Immature natural killer cell (primary cell): ENCODE results near the gene KHDC3L. TPM values are rescaled to one million over a fixed set of nuclear protein-coding genes. Genes with fewer than 3 reads are reported as not detected.
"Not testable (repeated sequence)": the region's sequence is repeated elsewhere in the genome, so short reads cannot be mapped to it uniquely, and the experiment has no call there.

Experiments
- DNase-seq, 3 donors: peaks; one replicate each; pipeline ENCODE4 v3.0.0; 2022; ENCODE audit warnings: mixed read lengths in 1 of 3
- H3K27ac Mint-ChIP-seq, 6 donors: one replicate each; pipeline ENCODE4 v1.8.0; 2020; ENCODE audit warnings: mixed read lengths in 6 of 6, mild to moderate bottlenecking in 5 of 6, inconsistent platforms in 4 of 6, moderate library complexity in 3 of 6
- H3K27me3 Mint-ChIP-seq, 3 donors: one replicate each; pipeline ENCODE4 v1.8.0; 2020 to 2021; ENCODE audit warnings: low read depth in 3 of 3, mild to moderate bottlenecking in 3 of 3, mixed read lengths in 3 of 3, moderate library complexity in 3 of 3, inconsistent platforms in 1 of 3
- H3K36me3 Mint-ChIP-seq, 3 donors: one replicate each; pipeline ENCODE4 v1.8.0; 2020; ENCODE audit warnings: mixed read lengths in 3 of 3, inconsistent platforms in 2 of 3, mild to moderate bottlenecking in 2 of 3
- H3K4me1 Mint-ChIP-seq, 2 donors: one replicate each; pipeline ENCODE4 v1.8.0; 2020; ENCODE audit warnings: inconsistent platforms in 2 of 2, mild to moderate bottlenecking in 2 of 2, mixed read lengths in 2 of 2, moderate library complexity in 1 of 2
- H3K4me3 Mint-ChIP-seq, 5 donors: one replicate each; pipeline ENCODE4 v1.8.0; 2020; ENCODE audit warnings: mild to moderate bottlenecking in 5 of 5, mixed read lengths in 5 of 5, inconsistent platforms in 3 of 5, moderate library complexity in 3 of 5
- H3K9me3 Mint-ChIP-seq, 6 donors: one replicate each; pipeline ENCODE4 v1.8.0; 2020; ENCODE audit warnings: mild to moderate bottlenecking in 6 of 6, mixed read lengths in 6 of 6, inconsistent platforms in 4 of 6, moderate library complexity in 3 of 6
- polyA plus RNA-seq, 3 donors: library from polyadenylated mRNA; unstranded; fragments of 300-500 nt; fragmentation: Illumina TruSeq; gene quantifications; one replicate each; pipeline ENCODE4 v1.2.3, GENCODE V29; 2021

Gene KHDC3L
- polyA plus RNA-seq, 3 donors from 2014 or later = not detected

GRCh38 chr6:73381531-73381930 is 19.1 kb downstream of the KHDC3L start:
- H3K4me3 Mint-ChIP-seq, H3K27me3 Mint-ChIP-seq, H3K9me3 Mint-ChIP-seq, H3K36me3 Mint-ChIP-seq, DNase-seq, H3K4me1 Mint-ChIP-seq: not testable (repeated sequence)
- H3K27ac Mint-ChIP-seq = peak overlapping the region in 2 of 6 donors; percentile 36 to 40

- no peak overlapping the region for H3K27ac Mint-ChIP-seq
- no peak for DNase-seq
- no peak overlapping the region for H3K4me3 Mint-ChIP-seq
- no peaks in the 10 kb centered on the region for H3K36me3 Mint-ChIP-seq
- no peaks in the 10 kb centered on the region for H3K9me3 Mint-ChIP-seq
- no peaks in the 10 kb centered on the region for H3K4me1 Mint-ChIP-seq
- H3K27me3 Mint-ChIP-seq = peaks cover 2% of the 10 kb centered on the region in 3 donors
These were observed 20.1 kb downstream of the KHDC3L start for GRCh38 chr6:73382462-73383113.

- Mint-ChIP-seq H3K9me3 (no peaks in the 10 kb centered on the region), H3K4me3 (peak overlapping the region; percentile 84 to 90 (median 87)), H3K36me3 (no peaks in the 10 kb centered on the region), H3K4me1 (peaks cover 25 to 30% of the 10 kb centered on the region in 2 donors), H3K27ac (peak overlapping the region; percentile 82 to 94 (median 90)), H3K27me3 (peaks cover 2 to 4% (median 3%) of the 10 kb centered on the region in 3 donors)
- no peak for DNase-seq
These were observed 26.0 kb downstream of the KHDC3L start for GRCh38 chr6:73388433-73388799.

- peak overlapping the region; percentile 84 to 90 (median 87) for H3K4me3 Mint-ChIP-seq
- peaks cover 25 to 30% of the 10 kb centered on the region in 2 donors for H3K4me1 Mint-ChIP-seq
- H3K27me3 Mint-ChIP-seq = peaks cover 2 to 3% (median 3%) of the 10 kb centered on the region in 3 donors
- peak overlapping the region; percentile 82 to 94 (median 90) for H3K27ac Mint-ChIP-seq
- peak; percentile 59 to 64 (median 63) for DNase-seq
- no peaks in the 10 kb centered on the region for H3K36me3 Mint-ChIP-seq
- H3K9me3 Mint-ChIP-seq = no peaks in the 10 kb centered on the region
These were observed 26.5 kb downstream of the KHDC3L start for GRCh38 chr6:73388800-73389512.

- H3K4me3 Mint-ChIP-seq = peak overlapping the region in 1 of 5 donors; percentile 47
These were observed 27.4 kb downstream of the KHDC3L start for GRCh38 chr6:73389854-73390253.

GRCh38 chr6:73391675-73392074 is 29.2 kb downstream of the KHDC3L start:
- peaks cover 25 to 30% of the 10 kb centered on the region in 2 donors for H3K4me1 Mint-ChIP-seq
- DNase-seq = no peak
- no peak overlapping the region for H3K4me3 Mint-ChIP-seq
- H3K27ac Mint-ChIP-seq = peak overlapping the region in 2 of 6 donors; percentile 42 to 79
- H3K9me3 Mint-ChIP-seq = no peaks in the 10 kb centered on the region
- H3K36me3 Mint-ChIP-seq = no peaks in the 10 kb centered on the region
- peaks cover 0 to 9% (median 3%) of the 10 kb centered on the region in 3 donors for H3K27me3 Mint-ChIP-seq

More at GRCh38 chr6:73389854-73390253, 27.4 kb downstream of the KHDC3L start:
- no peaks in the 10 kb centered on the region for H3K9me3 Mint-ChIP-seq
- H3K4me1 Mint-ChIP-seq = peaks cover 25 to 30% of the 10 kb centered on the region in 2 donors
- H3K27ac Mint-ChIP-seq = peak overlapping the region in 2 of 6 donors; percentile 26 to 88
- no peak for DNase-seq
- H3K36me3 Mint-ChIP-seq = no peaks in the 10 kb centered on the region
- peaks cover 2 to 6% (median 3%) of the 10 kb centered on the region in 3 donors for H3K27me3 Mint-ChIP-seq

GRCh38 chr6:73392188-73392587 is 29.7 kb downstream of the KHDC3L start:
- not testable (repeated sequence) for H3K4me3 Mint-ChIP-seq, H3K9me3 Mint-ChIP-seq, H3K27me3 Mint-ChIP-seq, H3K27ac Mint-ChIP-seq, DNase-seq, H3K36me3 Mint-ChIP-seq
- H3K4me1 Mint-ChIP-seq = peaks cover 25 to 30% of the 10 kb centered on the region in 2 donors

GRCh38 chr6:73393278-73393677 is 30.8 kb downstream of the KHDC3L start:
- Mint-ChIP-seq H3K36me3 (no peaks in the 10 kb centered on the region), H3K27ac (no peak overlapping the region), H3K4me3 (peak overlapping the region in 1 of 5 donors; percentile 9), H3K4me1 (peaks cover 23 to 26% of the 10 kb centered on the region in 2 donors), H3K27me3 (peaks cover 0 to 9% (median 3%) of the 10 kb centered on the region in 3 donors), H3K9me3 (no peaks in the 10 kb centered on the region)
- DNase-seq = no peak

- Mint-ChIP-seq H3K36me3 (no peaks in the 10 kb centered on the region), H3K9me3 (no peaks in the 10 kb centered on the region), H3K27ac (peak within 1 kb of the TSS; percentile 48 to 94 (median 82)), H3K27me3 (peaks cover 0 to 6% (median 3%) of the 10 kb centered on the region in 3 donors), H3K4me3 (peak within 1 kb of the TSS; percentile 60 to 89 (median 77)), H3K4me1 (peaks cover 9 to 11% of the 10 kb centered on the region in 2 donors)
- peak; percentile 43 to 61 (median 47) for DNase-seq
These were observed 32.3 kb downstream of the KHDC3L start, which contains the start of gene DDX43 for GRCh38 chr6:73394577-73395354. Gene DDX43, plus strand, starts transcription at chr6:73394828. Its CDS starts 78 bp downstream, at chr6:73394906.

- no peak overlapping the region for H3K4me3 Mint-ChIP-seq
- no peaks in the 10 kb centered on the region for H3K9me3 Mint-ChIP-seq
- no peak overlapping the region for H3K27ac Mint-ChIP-seq
- DNase-seq = no peak
- H3K36me3 Mint-ChIP-seq = no peaks in the 10 kb centered on the region
- peaks cover 0 to 6% (median 0%) of the 10 kb centered on the region in 3 donors for H3K27me3 Mint-ChIP-seq
- peaks cover 6% of the 10 kb centered on the region in 2 donors for H3K4me1 Mint-ChIP-seq
These were observed 33.4 kb downstream of the KHDC3L start for GRCh38 chr6:73395875-73396274.

GRCh38 chr6:73400656-73401055 is 38.2 kb downstream of the KHDC3L start:
- H3K27me3 Mint-ChIP-seq = peaks cover 0 to 1% (median 0%) of the 10 kb centered on the region in 3 donors
- H3K9me3 Mint-ChIP-seq = no peaks in the 10 kb centered on the region
- DNase-seq = no peak
- no peak overlapping the region for H3K27ac Mint-ChIP-seq
- no peaks in the 10 kb centered on the region for H3K36me3 Mint-ChIP-seq
- H3K4me3 Mint-ChIP-seq = no peak overlapping the region
- no peaks in the 10 kb centered on the region for H3K4me1 Mint-ChIP-seq

GRCh38 chr6:73409395-73409794 is 46.9 kb downstream of the KHDC3L start:
- no peaks in the 10 kb centered on the region for H3K4me1 Mint-ChIP-seq
- no peak for DNase-seq
- no peaks in the 10 kb centered on the region for H3K27me3 Mint-ChIP-seq
- no peak overlapping the region for H3K27ac Mint-ChIP-seq
- peaks cover 0 to 9% (median 9%) of the 10 kb centered on the region in 3 donors for H3K36me3 Mint-ChIP-seq
- H3K4me3 Mint-ChIP-seq = no peak overlapping the region
- H3K9me3 Mint-ChIP-seq = no peaks in the 10 kb centered on the region

- DNase-seq = no peak
- peaks cover 4 to 5% of the 10 kb centered on the region in 2 donors for H3K4me1 Mint-ChIP-seq
- H3K9me3 Mint-ChIP-seq = no peaks in the 10 kb centered on the region
- H3K27me3 Mint-ChIP-seq = peaks cover 0 to 1% (median 0%) of the 10 kb centered on the region in 3 donors
- no peak overlapping the region for H3K4me3 Mint-ChIP-seq
- H3K27ac Mint-ChIP-seq = no peak overlapping the region
- H3K36me3 Mint-ChIP-seq = peaks cover 11 to 25% (median 13%) of the 10 kb centered on the region in 3 donors
These were observed 50.6 kb downstream of the KHDC3L start for GRCh38 chr6:73413102-73413501.
